ENCODE results near the gene DAPK1. TPM values are rescaled to one million over a fixed set of nuclear protein-coding genes. Genes with fewer than 3 reads are reported as not detected.

The DAPK1 gene
- total RNA-seq, 2 experiments from 2014 or later = 3.9 to 5.6 TPM

GRCh38 chr9:87707805-87708506 is 210.3 kb downstream of the DAPK1 start:
- Mint-ChIP-seq H3K9me3 (ENCODE audit: low read depth) (no peaks in the 10 kb centered on the region), H3K4me3 (no peak overlapping the region)

GRCh38 chr9:87708546-87708945 is 210.9 kb downstream of the DAPK1 start:
- Mint-ChIP-seq H3K4me1 (peaks cover 49% of the 10 kb centered on the region), H3K4me3 (peak overlapping the region; percentile 23), H3K9me3 (ENCODE audit: low read depth) (no peaks in the 10 kb centered on the region), H3K27ac (peak overlapping the region; percentile 56), H3K36me3 (ENCODE audit: low read depth) (peaks cover 9% of the 10 kb centered on the region), H3K27me3 (peaks cover 7% of the 10 kb centered on the region)
- CTCF ChIA-PET = interaction anchor here (1.3 kb wide), 1 partner anchor 23 kb away, joined by 3 read pairs; no protein-coding TSS in a partner anchor
- DNase-seq (no peak), ATAC-seq (no peak)
- POLR2A ChIA-PET = interaction anchor here (1.0 kb wide), 1 partner anchor 104 kb away, joined by 5 read pairs; no protein-coding TSS in a partner anchor
- intact Hi-C loops (cut with DNase I, micrococcal nuclease) = loop anchor here (1.0 to 5.0 kb wide), 4 partner anchors 84 to 340 kb away; no protein-coding TSS in a partner anchor

More at GRCh38 chr9:87707805-87708506, 210.3 kb downstream of the DAPK1 start:
- Mint-ChIP-seq H3K4me1 (peaks cover 44% of the 10 kb centered on the region), H3K36me3 (ENCODE audit: low read depth) (peaks cover 9% of the 10 kb centered on the region), H3K27me3 (peaks cover 5% of the 10 kb centered on the region), H3K27ac (no peak overlapping the region)
- ATAC-seq (peak; percentile 40), DNase-seq (peak; percentile 31)
- CTCF ChIA-PET = interaction anchor here (0.6 to 1.3 kb wide), 2 partner anchors 22 to 37 kb away, joined by 3 read pairs; no protein-coding TSS in a partner anchor
- intact Hi-C loops (cut with DNase I, micrococcal nuclease) = loop anchor here (1.0 to 5.0 kb wide), 4 partner anchors 84 to 341 kb away; no protein-coding TSS in a partner anchor
- POLR2A ChIA-PET = no interaction called here

- Mint-ChIP-seq H3K27ac (peak overlapping the region; percentile 56), H3K4me3 (peak overlapping the region; percentile 23), H3K27me3 (peaks cover 7% of the 10 kb centered on the region), H3K4me1 (peaks cover 53% of the 10 kb centered on the region), H3K36me3 (ENCODE audit: low read depth) (peaks cover 9% of the 10 kb centered on the region), H3K9me3 (ENCODE audit: low read depth) (no peaks in the 10 kb centered on the region)
- peak; percentile 39 for DNase-seq
- intact Hi-C loops (cut with DNase I, micrococcal nuclease) = loop anchor here (1.0 to 5.0 kb wide), 7 partner anchors 83 to 768 kb away; no protein-coding TSS in a partner anchor
- ChIA-PET POLR2A (interaction anchor here (0.6 to 1.0 kb wide), 2 partner anchors 103 to 261 kb away, joined by 5 read pairs; no protein-coding TSS in a partner anchor), CTCF (interaction anchor here (0.7 to 1.3 kb wide), 3 partner anchors 12 to 66 kb away, joined by 3 read pairs; no protein-coding TSS in a partner anchor)
- peak; percentile 78 for ATAC-seq
These were observed 211.5 kb downstream of the DAPK1 start for GRCh38 chr9:87708986-87709728.

GRCh38 chr9:87710443-87710842 is 212.8 kb downstream of the DAPK1 start:
- Mint-ChIP-seq H3K27me3 (peaks cover 7% of the 10 kb centered on the region), H3K9me3 (ENCODE audit: low read depth) (no peaks in the 10 kb centered on the region), H3K27ac (no peak overlapping the region), H3K36me3 (ENCODE audit: low read depth) (peaks cover 9% of the 10 kb centered on the region), H3K4me1 (peaks cover 57% of the 10 kb centered on the region), H3K4me3 (no peak overlapping the region)
- DNase-seq = no peak
- CTCF ChIA-PET = no interaction called here
- POLR2A ChIA-PET = no interaction called here
- intact Hi-C loops (cut with DNase I, micrococcal nuclease) = loop anchor here in 1 of 2 experiments (5.0 kb wide), 1 partner anchor 102 kb away; no protein-coding TSS in a partner anchor
- ATAC-seq = no peak

GRCh38 chr9:87711857-87712800 is 214.5 kb downstream of the DAPK1 start:
- Mint-ChIP-seq H3K9me3 (ENCODE audit: low read depth) (no peaks in the 10 kb centered on the region), H3K4me3 (no peak overlapping the region), H3K36me3 (ENCODE audit: low read depth) (peaks cover 5% of the 10 kb centered on the region), H3K27me3 (peaks cover 7% of the 10 kb centered on the region), H3K27ac (no peak overlapping the region), H3K4me1 (peaks cover 57% of the 10 kb centered on the region)
- CTCF ChIA-PET = interaction anchor here (0.7 kb wide), 1 partner anchor 176 kb away, joined by 3 read pairs; no protein-coding TSS in a partner anchor
- POLR2A ChIA-PET = no interaction called here
- intact Hi-C loops (cut with DNase I, micrococcal nuclease) = loop anchor here in 1 of 2 experiments (5.0 kb wide), 1 partner anchor 100 kb away; no protein-coding TSS in a partner anchor
- no peak for ATAC-seq
- DNase-seq = peak; percentile 22

- DNase-seq (no peak), ATAC-seq (no peak)
- H3K27me3 Mint-ChIP-seq = peaks cover 4% of the 10 kb centered on the region
- H3K4me1 Mint-ChIP-seq = peaks cover 51% of the 10 kb centered on the region
- ChIA-PET CTCF (no interaction called here), POLR2A (no interaction called here)
- H3K27ac Mint-ChIP-seq = peak overlapping the region; percentile 11
- H3K9me3 Mint-ChIP-seq (ENCODE audit: low read depth) = no peaks in the 10 kb centered on the region
- H3K4me3 Mint-ChIP-seq = no peak overlapping the region
- H3K36me3 Mint-ChIP-seq (ENCODE audit: low read depth) = peaks cover under 1% of the 10 kb centered on the region
- intact Hi-C loops (cut with DNase I, micrococcal nuclease) = loop anchor here in 1 of 2 experiments (5.0 kb wide), 1 partner anchor 99 kb away; no protein-coding TSS in a partner anchor
These were observed 215.2 kb downstream of the DAPK1 start for GRCh38 chr9:87712801-87713277.

GRCh38 chr9:87713278-87713987 is 215.8 kb downstream of the DAPK1 start:
- no peak overlapping the region for H3K4me3 Mint-ChIP-seq
- intact Hi-C loops (cut with DNase I, micrococcal nuclease) = loop anchor here in 1 of 2 experiments (5.0 kb wide), 1 partner anchor 99 kb away; no protein-coding TSS in a partner anchor
- H3K9me3 Mint-ChIP-seq (ENCODE audit: low read depth) = no peaks in the 10 kb centered on the region
- CTCF ChIA-PET = interaction anchor here (1.3 to 1.4 kb wide), 2 partner anchors 20 to 99 kb away, joined by 4 read pairs; no protein-coding TSS in a partner anchor
- ATAC-seq (peak; percentile 64), DNase-seq (peak; percentile 75)
- POLR2A ChIA-PET = no interaction called here
- H3K27me3 Mint-ChIP-seq = peaks cover 4% of the 10 kb centered on the region
- H3K4me1 Mint-ChIP-seq = peaks cover 46% of the 10 kb centered on the region
- H3K36me3 Mint-ChIP-seq (ENCODE audit: low read depth) = no peaks in the 10 kb centered on the region
- peak overlapping the region; percentile 5 for H3K27ac Mint-ChIP-seq

- Mint-ChIP-seq H3K36me3 (ENCODE audit: low read depth) (no peaks in the 10 kb centered on the region), H3K27me3 (peaks cover 4% of the 10 kb centered on the region), H3K9me3 (ENCODE audit: low read depth) (no peaks in the 10 kb centered on the region), H3K27ac (no peak overlapping the region), H3K4me1 (peaks cover 41% of the 10 kb centered on the region), H3K4me3 (no peak overlapping the region)
- intact Hi-C loops (cut with DNase I, micrococcal nuclease) = loop anchor here in 1 of 2 experiments (5.0 kb wide), 1 partner anchor 98 kb away; no protein-coding TSS in a partner anchor
- ATAC-seq (no peak), DNase-seq (no peak)
- POLR2A ChIA-PET = no interaction called here
- CTCF ChIA-PET = interaction anchor here (0.6 to 1.4 kb wide), 5 partner anchors 19 to 378 kb away, joined by 3 to 4 read pairs (median 3); no protein-coding TSS in a partner anchor
These were observed 216.3 kb downstream of the DAPK1 start for GRCh38 chr9:87713988-87714330.

GRCh38 chr9:87714819-87715218 is 217.2 kb downstream of the DAPK1 start:
- no peaks in the 10 kb centered on the region for H3K36me3 Mint-ChIP-seq (ENCODE audit: low read depth)
- POLR2A ChIA-PET = no interaction called here
- no peaks in the 10 kb centered on the region for H3K9me3 Mint-ChIP-seq (ENCODE audit: low read depth)
- no peak overlapping the region for H3K27ac Mint-ChIP-seq
- CTCF ChIA-PET = interaction anchor here (0.6 to 1.4 kb wide), 5 partner anchors 17 to 379 kb away, joined by 3 to 4 read pairs (median 3); no protein-coding TSS in a partner anchor
- DNase-seq = no peak
- peaks cover 4% of the 10 kb centered on the region for H3K27me3 Mint-ChIP-seq
- ATAC-seq = no peak
- peaks cover 32% of the 10 kb centered on the region for H3K4me1 Mint-ChIP-seq
- no peak overlapping the region for H3K4me3 Mint-ChIP-seq
- intact Hi-C loops (cut with DNase I, micrococcal nuclease) = loop anchor here in 1 of 2 experiments (5.0 kb wide), 1 partner anchor 97 kb away; no protein-coding TSS in a partner anchor

GRCh38 chr9:87716141-87716540 is 218.5 kb downstream of the DAPK1 start:
- no peak for ATAC-seq
- H3K4me3 Mint-ChIP-seq = no peak overlapping the region
- no peak for DNase-seq
- peaks cover 25% of the 10 kb centered on the region for H3K4me1 Mint-ChIP-seq
- no peaks in the 10 kb centered on the region for H3K9me3 Mint-ChIP-seq (ENCODE audit: low read depth)
- ChIA-PET POLR2A (no interaction called here), CTCF (no interaction called here)
- H3K36me3 Mint-ChIP-seq (ENCODE audit: low read depth) = no peaks in the 10 kb centered on the region
- H3K27ac Mint-ChIP-seq = no peak overlapping the region
- peaks cover 4% of the 10 kb centered on the region for H3K27me3 Mint-ChIP-seq
- intact Hi-C loops (cut with DNase I, micrococcal nuclease) = no loop called here

Data from activated CD4-positive, alpha-beta T cell treated with anti-CD3 and anti-CD28 coated beads for 36 hours (primary cell).